HG02798 (cell line): ENCODE measurements around the gene PCNX1.
"Not testable (repeated sequence)": the region's sequence is repeated elsewhere in the genome, so short reads cannot be mapped to it uniquely, and the experiment has no call there.

Experiments
- ATAC-seq: cut with Tn5 transposase; IDR thresholded peaks from one replicate; pipeline ENCODE4 v1.9.1; 2021; ENCODE audit warnings: mild to moderate bottlenecking; ENCODE audit not compliant: unreplicated experiment, poor library complexity

PCNX1 gene

DNA sequence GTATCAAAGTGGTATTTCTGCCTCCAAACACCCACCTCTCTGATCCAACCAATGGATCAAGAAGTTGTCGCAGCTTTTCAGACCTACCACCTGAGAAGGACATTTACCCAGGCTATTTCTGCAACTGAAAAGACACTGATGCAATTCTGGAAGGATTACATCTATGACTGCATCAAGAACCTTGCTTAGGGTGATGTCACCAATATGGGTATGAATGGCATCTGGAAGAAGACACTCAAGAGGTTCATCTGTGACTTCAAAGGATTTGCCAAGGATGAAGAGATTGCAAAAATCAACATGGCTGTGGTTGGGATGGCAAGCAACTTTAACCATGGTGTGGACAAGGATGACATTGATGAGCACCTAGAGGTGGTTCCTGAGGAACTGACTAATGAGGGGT lies 154.2 kb downstream of the PCNX1 start:
- no peak for ATAC-seq

DNA sequence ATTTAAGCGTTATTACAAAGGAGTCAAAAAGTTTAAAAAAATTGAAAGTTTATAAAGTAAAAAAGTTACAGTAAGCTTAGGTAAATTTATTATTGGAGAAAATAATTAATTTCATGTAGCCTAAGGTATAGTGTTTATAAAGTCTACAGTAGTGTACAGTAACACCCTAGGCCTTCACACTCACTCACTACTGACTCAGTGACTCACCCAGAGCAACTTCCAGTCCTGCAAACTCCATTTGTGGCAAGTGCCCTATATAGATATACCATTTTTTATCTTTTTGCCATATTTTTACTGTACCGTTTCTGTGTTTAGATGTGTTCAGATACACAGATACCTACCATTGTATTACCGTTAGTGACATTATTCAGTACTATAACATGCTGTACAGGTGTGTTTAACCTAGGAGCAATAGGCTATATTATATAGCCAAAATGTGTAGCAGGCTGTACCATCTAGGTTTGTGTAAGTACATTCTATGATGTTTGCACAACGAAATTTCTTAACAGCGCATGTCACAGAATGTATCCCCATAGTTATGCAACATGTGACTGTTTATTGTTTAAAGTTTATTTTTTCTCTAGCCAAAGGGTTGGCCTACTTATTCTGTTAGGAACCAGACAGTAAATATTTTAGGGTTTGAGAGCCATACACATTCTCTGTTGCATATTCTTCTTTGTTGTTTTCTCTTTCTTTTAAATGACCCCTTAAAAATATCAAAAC lies 155.5 kb downstream of the PCNX1 start:
- no peak for ATAC-seq

DNA sequence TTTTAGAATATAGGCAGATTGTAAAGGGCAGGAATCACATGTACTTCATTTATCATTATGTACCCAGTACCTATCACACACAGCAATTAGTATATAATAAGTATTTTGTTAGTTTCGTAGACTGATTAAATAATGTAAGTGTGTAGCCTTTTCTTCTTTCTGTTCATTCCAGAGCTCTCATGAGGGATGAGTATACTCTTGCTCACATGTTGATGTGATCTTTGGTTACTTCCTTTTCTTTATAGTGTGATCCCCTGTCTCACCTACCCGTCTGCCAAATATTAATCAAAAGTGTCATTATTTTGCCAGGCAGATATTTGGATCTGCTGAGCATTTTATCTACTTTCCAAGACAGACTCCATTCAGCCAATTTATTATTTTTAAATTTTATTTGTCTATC lies 156.1 kb downstream of the PCNX1 start:
- ATAC-seq = no peak

DNA sequence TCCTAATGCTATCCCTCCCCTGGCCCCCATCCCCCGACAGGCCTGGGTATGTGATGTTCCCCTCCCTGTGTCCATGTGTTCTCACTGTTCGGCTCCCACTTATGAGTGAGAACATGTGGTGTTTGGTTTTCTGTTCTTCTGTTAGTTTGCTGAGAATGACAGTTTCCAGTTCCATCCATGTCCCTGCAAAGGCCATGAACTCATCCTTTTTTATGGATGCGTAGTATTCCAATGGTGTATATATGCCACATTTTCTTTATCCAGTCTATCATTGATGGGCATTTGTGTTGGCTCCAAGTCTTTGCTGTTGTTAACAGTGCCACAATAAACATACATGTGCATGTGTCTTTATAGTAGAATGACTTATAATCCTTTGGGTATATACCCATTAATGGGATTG lies 157.5 kb downstream of the PCNX1 start:
- ATAC-seq = not testable (repeated sequence)

- ATAC-seq = no peak
These were observed 162.9 kb downstream of the PCNX1 start for GRCh38 chr14:71070169-71070568.

GRCh38 chr14:71071042-71071441 lies 163.8 kb downstream of the PCNX1 start:
- no peak for ATAC-seq

- ATAC-seq = no peak
These were observed 169.3 kb downstream of the PCNX1 start for GRCh38 chr14:71076462-71077092.

- ATAC-seq = no peak
These were observed 171.2 kb downstream of the PCNX1 start for GRCh38 chr14:71078500-71078899.

- ATAC-seq = no peak
These were observed 179.3 kb downstream of the PCNX1 start for GRCh38 chr14:71086567-71086966.

DNA sequence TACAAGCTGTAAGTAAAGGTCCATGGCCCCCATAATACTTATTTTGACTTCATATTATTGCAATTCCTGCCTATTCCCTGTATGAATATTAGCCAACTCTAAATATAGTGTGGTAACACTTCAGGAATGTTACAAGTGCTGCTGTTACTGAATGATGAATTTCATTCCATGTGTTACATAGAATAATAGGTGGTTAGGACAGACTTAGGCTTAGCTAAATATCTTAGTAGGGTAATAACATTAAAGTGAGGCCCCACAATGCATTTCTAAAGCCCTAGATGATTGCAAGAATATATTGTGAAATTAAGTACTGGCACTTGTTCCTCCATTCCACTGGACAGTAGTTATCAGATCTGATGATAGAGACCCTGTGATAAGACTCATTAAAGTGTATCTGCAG lies 182.7 kb downstream of the PCNX1 start:
- ATAC-seq = no peak

DNA sequence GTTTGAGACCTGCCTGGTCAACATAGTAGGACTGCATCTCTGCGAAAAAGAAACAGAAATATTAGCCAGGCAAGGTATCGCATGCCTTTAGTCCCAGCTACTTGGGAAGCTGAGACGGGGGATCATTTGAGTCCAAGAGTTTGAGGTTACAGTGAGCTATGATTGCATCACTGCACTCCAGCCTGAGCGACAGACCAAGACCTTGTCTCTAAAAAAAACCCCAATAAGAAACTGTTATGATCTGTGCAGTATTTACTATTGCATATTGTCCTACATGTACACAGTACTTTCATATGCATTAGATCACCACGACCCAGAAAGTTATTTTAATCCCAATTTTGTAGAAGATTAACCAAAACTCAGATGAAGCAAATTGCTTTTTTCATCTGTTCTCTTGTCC lies 187.5 kb downstream of the PCNX1 start:
- ATAC-seq = no peak

GRCh38 chr14:71096947-71097346 lies 189.7 kb downstream of the PCNX1 start:
- ATAC-seq = no peak

- ATAC-seq = no peak
These were observed 196.6 kb downstream of the PCNX1 start for GRCh38 chr14:71103662-71104484.

GRCh38 chr14:71105177-71105576 lies 197.9 kb downstream of the PCNX1 start:
- no peak for ATAC-seq

- no peak for ATAC-seq
These were observed 200.7 kb downstream of the PCNX1 start for GRCh38 chr14:71107921-71108320.

GRCh38 chr14:71108398-71109119 lies 201.3 kb downstream of the PCNX1 start:
- ATAC-seq = no peak

GRCh38 chr14:71113376-71113775 lies 206.1 kb downstream of the PCNX1 start:
- ATAC-seq = no peak

- ATAC-seq = no peak
These were observed 207.3 kb downstream of the PCNX1 start for GRCh38 chr14:71114565-71114964.

- ATAC-seq = no peak
These were observed 208.0 kb downstream of the PCNX1 start for GRCh38 chr14:71115306-71115705.

DNA sequence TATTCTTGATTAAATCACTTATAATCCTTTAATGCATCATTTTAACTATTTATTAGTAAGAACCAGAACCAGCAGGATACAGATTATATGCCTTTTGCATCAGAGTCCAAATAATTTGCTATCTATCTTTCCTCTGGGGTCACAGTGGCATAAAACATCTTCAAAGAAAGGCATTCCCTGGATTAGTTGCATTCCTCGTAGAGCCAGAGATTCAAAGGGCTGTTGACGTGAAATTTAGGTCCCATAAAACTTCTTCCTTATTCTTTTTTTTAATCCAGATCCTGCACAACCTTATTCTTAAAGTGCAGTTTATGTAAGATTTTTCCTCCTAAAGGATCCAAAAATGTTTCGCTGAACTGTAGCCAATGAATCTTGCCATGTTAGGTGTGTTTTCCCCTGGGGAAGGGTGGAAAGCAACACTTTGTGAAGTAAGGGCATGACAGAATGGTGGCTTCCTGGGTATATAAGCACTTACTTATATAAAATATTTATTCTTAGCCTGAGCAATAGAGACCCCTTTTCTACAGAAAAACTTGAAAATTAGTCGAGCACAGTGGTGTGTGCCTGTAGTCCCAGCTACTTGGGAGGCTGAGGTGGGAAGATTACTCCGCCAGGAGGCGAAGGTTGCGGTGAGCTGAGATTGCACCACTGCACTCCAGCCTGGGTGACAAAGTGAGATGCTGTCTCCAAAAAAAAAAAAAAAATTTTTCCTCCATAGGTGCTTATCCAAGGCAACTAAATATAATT lies 208.7 kb downstream of the PCNX1 start:
- no peak for ATAC-seq
